Uterus (tissue), 2 donors: ENCODE data around the gene TASL.

Experiments
- CTCF ChIP-seq, 4 experiments: fragments of 200-600 bp in 2 of 4; fragments of 450-650 bp in 2 of 4; sonication (generic) in 2 of 4; IDR thresholded peaks; one replicate each; pipeline ENCODE4 v1.5.1; 2016 to 2019; ENCODE audit warnings: antibody characterized with exemption in 4 of 4, mild to moderate bottlenecking in 2 of 4, moderate library complexity in 1 of 4
- POLR2A ChIP-seq, 2 donors: fragments of 450-650 bp; IDR thresholded peaks; one replicate each; pipeline ENCODE4 v1.6.1; 2016; ENCODE audit warnings: antibody characterized with exemption in 2 of 2, mild to moderate bottlenecking in 1 of 2, moderate library complexity in 1 of 2

- TF ChIP-seq CTCF (IDR thresholded peaks at IDR 0.05) (no peak), POLR2A (IDR thresholded peaks at IDR 0.05) (no peak)
These were observed 36.2 kb upstream of the TASL start for GRCh38 chrX:30613721-30614120.
